Mesothelial cell of epicardium (in vitro differentiated cells): Measurements from ENCODE around the gene RBPJL. TPM values are rescaled to one million over a fixed set of nuclear protein-coding genes. Genes with fewer than 3 reads are reported as not detected.

Source experiments
- DNase-seq, 2 experiments: peaks; one replicate each; pipeline ENCODE4 v3.0.0; 2021; ENCODE audit warnings: low spot score in 2 of 2; ENCODE audit not compliant: unreplicated experiment in 2 of 2
- H3K27ac Mint-ChIP-seq: 2 replicates; pipeline ENCODE4 v1.8.0; 2021; ENCODE audit warnings: mixed read lengths
- H3K27me3 Mint-ChIP-seq: 2 replicates; pipeline ENCODE4 v1.8.0; 2021; ENCODE audit warnings: low read depth, mixed read lengths
- H3K36me3 Mint-ChIP-seq: 2 replicates; pipeline ENCODE4 v1.8.0; 2021; ENCODE audit warnings: mixed read lengths
- H3K4me1 Mint-ChIP-seq: 2 replicates; pipeline ENCODE4 v1.8.0; 2021; ENCODE audit warnings: mixed read lengths
- H3K4me3 Mint-ChIP-seq: 2 replicates; pipeline ENCODE4 v1.8.0; 2021; ENCODE audit warnings: mild to moderate bottlenecking, moderate library complexity, mixed read lengths
- H3K9me3 Mint-ChIP-seq: 2 replicates; pipeline ENCODE4 v1.8.0; 2021; ENCODE audit warnings: mixed read lengths
- CTCF ChIP-seq: fragments of 200-600 bp; sonication (generic); IDR thresholded peaks from one replicate; pipeline ENCODE4 v1.5.0; 2021; ENCODE audit warnings: antibody characterized with exemption; ENCODE audit not compliant: unreplicated experiment
- total RNA-seq: library from RNA; stranded (reverse); gene quantifications from 3 replicates; pipeline ENCODE4 v1.2.1, GENCODE V29; 2021

RBPJL gene
- total RNA-seq, 1 donor from 2014 or later = not detected

GRCh38 chr20:45325371-45325770 lies 18.7 kb downstream of the RBPJL start:
- H3K9me3 Mint-ChIP-seq = no peaks in the 10 kb centered on the region
- H3K4me3 Mint-ChIP-seq = no peak overlapping the region
- DNase-seq = no peak
- no peaks in the 10 kb centered on the region for H3K4me1 Mint-ChIP-seq
- no peak for TF ChIP-seq CTCF
- peaks cover 8% of the 10 kb centered on the region for H3K36me3 Mint-ChIP-seq
- H3K27me3 Mint-ChIP-seq = no peaks in the 10 kb centered on the region
- peak overlapping the region; percentile 21 for H3K27ac Mint-ChIP-seq

- TF ChIP-seq CTCF = no peak
- Mint-ChIP-seq H3K4me3 (no peak overlapping the region), H3K27me3 (no peaks in the 10 kb centered on the region), H3K27ac (no peak overlapping the region), H3K4me1 (no peaks in the 10 kb centered on the region), H3K36me3 (peaks cover 13% of the 10 kb centered on the region), H3K9me3 (no peaks in the 10 kb centered on the region)
- DNase-seq = no peak
These were observed 21.8 kb downstream of the RBPJL start for GRCh38 chr20:45328451-45328850.

- Mint-ChIP-seq H3K27ac (no peak overlapping the region), H3K4me3 (no peak overlapping the region), H3K4me1 (no peaks in the 10 kb centered on the region), H3K9me3 (no peaks in the 10 kb centered on the region), H3K27me3 (no peaks in the 10 kb centered on the region), H3K36me3 (peaks cover 13% of the 10 kb centered on the region)
- DNase-seq = no peak
- no peak for TF ChIP-seq CTCF
These were observed 23.1 kb downstream of the RBPJL start for GRCh38 chr20:45329497-45330319.

- Mint-ChIP-seq H3K9me3 (no peaks in the 10 kb centered on the region), H3K4me3 (no peak overlapping the region), H3K27ac (no peak overlapping the region), H3K4me1 (no peaks in the 10 kb centered on the region), H3K36me3 (peaks cover 14% of the 10 kb centered on the region), H3K27me3 (no peaks in the 10 kb centered on the region)
- no peak for TF ChIP-seq CTCF
- DNase-seq = no peak
These were observed 23.8 kb downstream of the RBPJL start for GRCh38 chr20:45330476-45330875.

GRCh38 chr20:45336530-45337366 lies 30.1 kb downstream of the RBPJL start:
- H3K4me3 Mint-ChIP-seq = no peak overlapping the region
- no peaks in the 10 kb centered on the region for H3K9me3 Mint-ChIP-seq
- no peaks in the 10 kb centered on the region for H3K27me3 Mint-ChIP-seq
- peaks cover 5% of the 10 kb centered on the region for H3K36me3 Mint-ChIP-seq
- peak overlapping the region; percentile 98 for H3K27ac Mint-ChIP-seq
- TF ChIP-seq CTCF = no peak
- peaks cover 44% of the 10 kb centered on the region for H3K4me1 Mint-ChIP-seq
- DNase-seq = no peak
